GF-D8 (cell line): ENCODE measurements around the gene CWF19L2.
"Not testable (repeated sequence)": the region's sequence is repeated elsewhere in the genome, so short reads cannot be mapped to it uniquely, and the experiment has no call there.

Experiments
- DNase-seq: peaks from one replicate; lab custom pipeline; 2025; lab: John Stamatoyannopoulos, UW

CWF19L2 gene

GRCh38 chr11:107438148-107438547 is 19.5 kb downstream of the CWF19L2 start:
- DNase-seq = no peak

GRCh38 chr11:107430525-107430924 is 27.1 kb downstream of the CWF19L2 start:
- DNase-seq = no peak

- DNase-seq = no peak
Measured at GRCh38 chr11:107427569-107428180, 29.9 kb downstream of the CWF19L2 start.

DNA sequence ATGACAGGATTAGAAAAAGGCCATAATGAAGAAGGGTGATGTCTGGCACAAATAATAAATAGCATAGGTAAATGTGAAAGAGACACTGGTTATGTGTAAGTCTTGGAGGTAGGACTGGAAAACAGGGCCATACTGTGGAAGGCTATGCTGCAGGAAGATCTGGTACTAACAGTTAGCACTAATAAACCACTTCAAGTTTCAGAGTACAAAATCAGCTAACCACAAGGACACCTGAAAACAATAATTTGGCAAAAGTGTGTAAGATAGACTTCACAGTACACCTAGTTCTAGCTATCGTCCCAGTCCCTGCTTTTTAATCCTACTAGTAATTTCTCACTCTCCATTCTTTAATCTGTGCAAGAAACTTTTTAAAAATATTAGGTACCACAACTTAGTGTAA is 44.3 kb downstream of the CWF19L2 start:
- no peak for DNase-seq

GRCh38 chr11:107408762-107409211 is 48.8 kb downstream of the CWF19L2 start:
- DNase-seq = no peak

DNA sequence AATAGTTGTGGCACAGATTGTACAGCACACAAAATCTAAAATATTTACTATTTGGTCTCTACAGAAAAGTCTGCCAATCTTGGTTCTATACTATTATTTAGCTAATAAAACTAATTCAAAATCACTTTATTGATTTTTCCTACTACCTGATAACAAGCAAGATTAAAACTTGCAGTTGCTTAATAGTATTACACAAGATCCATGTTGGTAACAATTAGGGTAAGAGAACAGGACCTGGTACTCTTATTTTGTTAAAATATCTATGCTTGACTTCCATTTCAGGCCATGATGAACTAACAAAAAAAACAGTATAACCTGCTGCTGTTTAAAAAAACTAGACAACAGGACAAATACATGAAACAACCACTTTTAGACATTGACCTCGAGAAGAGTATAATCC is 52.4 kb downstream of the CWF19L2 start:
- DNase-seq = no peak

DNA sequence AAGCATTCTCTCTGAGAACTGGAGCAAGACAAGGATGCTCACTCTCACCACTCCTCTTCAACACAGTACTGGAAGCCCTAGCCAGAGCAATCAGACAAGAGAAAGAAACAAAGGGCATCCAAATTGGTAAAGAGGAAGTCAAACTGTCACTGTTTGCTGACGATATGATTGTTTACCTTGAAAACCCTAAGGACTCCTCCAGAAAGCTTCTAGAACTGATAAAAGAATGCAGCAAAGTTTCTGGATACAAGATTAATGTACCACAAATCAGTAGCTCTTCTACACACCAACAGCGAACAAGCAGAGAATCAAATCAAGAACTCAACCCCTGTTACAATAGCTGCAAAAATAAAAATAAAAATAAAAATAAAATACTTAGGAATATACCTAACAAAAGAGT is 56.5 kb downstream of the CWF19L2 start:
- DNase-seq = not testable (repeated sequence)

- no peak for DNase-seq
Measured at GRCh38 chr11:107397357-107397756, 60.3 kb downstream of the CWF19L2 start.

DNA sequence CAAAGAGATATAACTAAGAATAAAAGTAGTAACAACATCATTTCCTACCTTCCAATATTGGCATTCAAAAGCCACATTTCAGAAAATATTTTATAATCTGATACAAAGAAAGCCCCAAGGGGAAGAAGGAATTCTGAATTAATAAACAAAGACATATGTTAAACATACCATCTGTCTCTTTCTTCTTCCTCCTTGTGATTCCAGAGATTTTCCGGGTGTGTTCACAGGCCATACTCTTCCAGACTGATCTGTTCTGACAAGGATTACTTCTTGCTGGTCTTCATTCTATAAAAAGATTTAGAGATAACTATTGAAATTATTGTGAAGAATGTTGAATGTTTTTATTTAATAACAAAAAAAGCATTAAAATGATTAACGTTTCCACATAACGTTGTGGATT is 65.0 kb downstream of the CWF19L2 start:
- no peak for DNase-seq

DNA sequence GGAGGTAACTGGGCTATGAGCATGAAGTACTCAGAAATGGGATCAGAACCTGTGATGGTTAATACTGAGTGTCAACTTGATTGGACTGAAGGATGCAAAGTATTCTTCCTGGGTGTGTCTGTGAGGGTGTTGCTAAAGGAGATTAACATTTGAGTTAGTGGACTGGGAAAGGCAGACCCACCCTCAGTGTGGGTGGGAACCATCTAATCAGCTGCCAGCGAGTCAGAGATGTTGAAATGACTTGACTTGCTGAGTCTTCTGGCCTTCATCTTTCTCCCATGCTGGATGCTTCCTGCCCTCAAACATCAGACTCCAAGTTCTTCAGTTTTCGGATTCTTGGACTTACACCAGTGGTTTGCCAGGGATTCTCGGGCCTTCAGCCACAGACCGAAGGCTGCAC is 66.9 kb downstream of the CWF19L2 start:
- not testable (repeated sequence) for DNase-seq

DNA sequence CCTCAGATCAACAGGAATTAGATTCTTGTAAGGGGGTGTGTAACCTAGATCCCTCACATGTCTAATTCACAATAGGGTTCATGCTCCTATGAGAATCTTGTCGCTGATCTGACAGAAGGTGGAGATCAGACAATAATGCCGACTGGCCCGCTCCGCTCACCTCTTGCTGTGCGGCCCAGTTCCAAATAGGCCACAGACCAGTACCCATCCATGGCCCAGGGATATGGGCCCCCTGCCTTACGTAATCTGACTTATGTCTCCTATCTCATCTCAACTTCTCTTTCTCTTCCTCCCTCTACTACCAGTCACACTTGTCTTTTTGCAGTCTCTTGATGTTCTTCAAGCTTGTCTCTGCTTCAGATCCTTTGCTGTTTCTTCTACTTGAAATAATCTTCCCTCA is 70.0 kb downstream of the CWF19L2 start:
- DNase-seq = no peak

DNA sequence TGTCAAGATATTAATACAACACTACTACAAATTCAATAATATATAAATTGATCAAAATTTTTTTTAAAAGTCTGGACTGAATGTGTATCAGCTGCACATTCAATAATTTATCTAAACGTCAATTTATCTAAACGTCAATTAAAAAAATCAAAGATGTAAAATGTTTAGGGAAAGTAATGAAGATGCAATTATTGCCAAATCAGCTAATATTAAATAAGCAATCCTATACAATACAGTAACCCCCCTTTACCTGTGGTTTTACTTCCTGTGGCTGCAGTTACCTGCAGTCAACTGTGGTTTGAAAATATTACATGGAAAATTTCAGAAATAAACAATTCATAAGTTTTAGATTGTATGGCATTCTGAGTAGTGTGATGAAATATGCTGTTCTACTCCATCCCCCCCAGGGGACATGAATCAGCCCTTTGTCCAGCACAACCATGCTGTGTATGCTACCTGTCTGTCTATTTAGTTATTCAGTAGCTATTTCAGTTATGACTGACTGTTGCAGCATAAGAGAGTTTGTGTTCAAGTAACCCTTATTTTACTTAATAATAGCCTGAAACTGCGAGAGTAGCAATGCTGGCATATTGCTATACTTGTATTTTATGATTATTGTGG is 72.2 kb downstream of the CWF19L2 start:
- no peak for DNase-seq

DNA sequence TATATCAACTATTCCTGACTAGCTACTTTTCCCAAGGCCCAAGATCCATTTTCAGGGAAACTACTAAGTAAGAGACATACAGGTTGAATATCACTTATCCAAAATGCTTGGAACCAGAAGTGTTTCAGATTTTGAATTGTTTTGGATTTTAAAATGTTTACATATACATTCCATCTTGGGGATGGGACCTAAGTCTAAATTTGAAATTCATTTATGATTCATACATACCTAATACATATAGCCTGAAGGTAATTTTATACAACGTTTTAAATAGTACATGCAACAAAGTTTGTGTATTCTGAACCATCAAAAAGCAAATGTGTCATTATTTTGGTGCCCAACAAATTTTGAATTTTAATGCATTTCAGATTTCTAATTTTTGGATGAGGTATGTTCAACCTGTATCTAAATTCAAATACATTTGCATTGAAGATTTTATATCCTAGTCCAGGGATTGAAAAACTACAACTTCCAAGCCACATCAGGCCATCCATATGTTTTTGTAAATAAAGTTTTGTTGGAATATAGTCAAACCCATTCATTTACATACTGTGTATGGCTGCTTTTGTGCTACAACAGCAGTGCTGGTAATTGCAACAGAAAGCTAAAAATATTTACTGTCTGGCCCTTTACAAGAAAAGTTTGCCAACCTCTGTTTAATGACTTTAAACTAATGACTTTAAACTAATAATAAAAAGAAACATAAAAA is 73.3 kb downstream of the CWF19L2 start:
- DNase-seq = no peak

- no peak for DNase-seq
Measured at GRCh38 chr11:107372439-107372838, 85.2 kb downstream of the CWF19L2 start.

GRCh38 chr11:107370390-107370789 is 87.2 kb downstream of the CWF19L2 start:
- DNase-seq = no peak

GRCh38 chr11:107359701-107360100 is 97.9 kb downstream of the CWF19L2 start:
- DNase-seq = no peak

GRCh38 chr11:107357877-107358276 is 99.7 kb downstream of the CWF19L2 start:
- DNase-seq = no peak

DNA sequence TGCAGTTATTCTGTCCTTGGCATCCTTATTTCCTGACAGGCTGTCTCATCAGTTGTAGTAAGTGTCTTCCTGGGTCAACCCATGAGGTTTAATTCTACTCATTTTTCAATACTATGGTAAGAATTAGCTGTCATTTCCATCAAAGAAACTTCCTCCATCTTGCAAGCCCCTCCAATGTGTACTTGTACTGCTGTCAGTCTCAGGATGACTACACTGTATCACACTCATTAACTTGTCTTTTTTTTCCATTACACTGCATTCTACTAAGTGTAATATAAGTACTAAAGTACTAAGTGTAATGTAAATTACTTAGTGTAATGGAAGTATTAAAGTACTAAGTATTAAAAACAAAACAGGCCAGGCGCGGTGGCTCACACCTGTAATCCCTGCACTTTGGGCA is 102.8 kb downstream of the CWF19L2 start:
- DNase-seq = no peak

DNA sequence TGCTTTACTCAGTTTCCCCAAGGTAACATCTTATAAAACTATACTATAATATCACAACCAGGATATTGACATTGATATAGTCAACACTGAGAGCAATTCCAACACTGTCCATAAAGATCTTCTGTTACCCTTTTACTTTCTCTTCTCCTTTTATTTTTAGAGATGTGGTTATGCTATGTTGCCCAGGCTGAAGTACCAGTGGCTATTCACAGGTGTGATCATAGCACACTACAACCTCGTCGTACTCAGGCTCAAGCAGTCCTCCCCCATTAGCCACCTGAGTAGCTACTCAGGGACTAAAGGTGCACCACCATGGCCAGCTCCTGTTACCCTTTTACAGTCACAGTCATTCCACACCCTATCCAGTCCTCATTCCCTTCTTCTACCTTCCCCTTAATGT is 119.7 kb downstream of the CWF19L2 start:
- no peak for DNase-seq

- peak; percentile 45 for DNase-seq
Measured at GRCh38 chr11:107331728-107332127, 125.9 kb downstream of the CWF19L2 start.

- DNase-seq = no peak
Measured at GRCh38 chr11:107329164-107329563, 128.5 kb downstream of the CWF19L2 start.

GRCh38 chr11:107316426-107316825 is 141.2 kb downstream of the CWF19L2 start:
- DNase-seq = no peak

DNA sequence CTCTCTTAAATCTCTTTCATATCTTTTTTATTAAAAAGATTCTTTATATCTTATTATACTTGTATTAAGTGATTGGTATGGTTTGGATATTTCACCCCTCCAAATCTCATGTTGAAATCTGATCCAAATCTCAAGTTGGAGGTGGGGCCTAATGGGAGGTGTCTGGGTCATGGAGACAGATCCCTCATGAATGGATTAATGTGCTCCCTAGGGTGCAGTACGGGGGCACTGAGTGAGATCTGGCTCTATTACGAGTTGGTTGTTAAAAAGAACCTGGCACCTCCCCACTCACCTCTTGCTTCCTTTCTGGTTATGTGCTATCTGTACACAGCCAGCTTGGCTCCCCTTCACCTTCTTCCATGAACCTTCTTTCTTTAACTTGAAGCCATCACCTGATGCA is 149.6 kb downstream of the CWF19L2 start:
- DNase-seq = no peak
